Measurements from ENCODE around the gene C16orf74. TPM values are rescaled to one million over a fixed set of nuclear protein-coding genes. Genes with fewer than 3 reads are reported as not detected.

Gene C16orf74
- total and polyA plus RNA-seq, 2 experiments from 2014 or later: 5.3 to 7.8 TPM

DNA sequence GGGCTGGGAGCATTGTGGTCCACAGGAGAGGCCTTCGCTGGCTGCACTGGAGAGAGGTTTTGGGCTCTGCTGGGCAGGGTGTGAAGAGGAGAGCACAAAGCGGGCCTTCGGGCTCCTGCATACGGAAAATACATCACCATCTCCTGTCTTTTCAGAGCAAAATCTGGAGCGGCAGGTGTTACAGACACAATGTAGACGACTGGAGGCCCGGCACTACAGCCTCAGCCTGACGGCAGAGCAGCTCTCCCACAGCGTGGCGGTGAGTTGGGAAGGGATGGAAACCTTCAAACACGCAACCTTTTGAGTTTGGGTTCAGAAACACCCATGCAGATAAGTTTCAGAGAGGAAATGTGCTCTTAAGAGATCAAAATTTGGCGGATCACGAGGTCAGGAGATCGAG is 80.1 kb downstream of the C16orf74 start:
- Histone ChIP-seq H3K36me3 (replicated peaks; ENCODE audit: insufficient read depth, low read depth) (no peaks in the 10 kb centered on the region), H3K4me1 (ENCODE audit: insufficient read depth) (no peaks in the 10 kb centered on the region), H3K27me3 (no peaks in the 10 kb centered on the region), H2AFZ (no peak overlapping the region), H3K4me2 (no peak overlapping the region), H3K4me3 (no peak overlapping the region), H3K79me2 (no peaks in the 10 kb centered on the region), H3K9me2 (replicated peaks; ENCODE audit: insufficient read depth) (no peaks in the 10 kb centered on the region), H3K27ac (no peak overlapping the region), H4K20me1 (ENCODE audit: insufficient read depth, poor library complexity, severe bottlenecking) (peaks cover 8% of the 10 kb centered on the region), H3K9me3 (ENCODE audit: low read depth) (no peaks in the 10 kb centered on the region)
- WGBS (ENCODE audit: low lambda C conversion rate, missing lambda C conversion rate): 97% methylated on average over 14 of the region's 14 CpGs
- no peak for DNase-seq (ENCODE audit: low spot score)
- TF ChIP-seq, protein P1, sequence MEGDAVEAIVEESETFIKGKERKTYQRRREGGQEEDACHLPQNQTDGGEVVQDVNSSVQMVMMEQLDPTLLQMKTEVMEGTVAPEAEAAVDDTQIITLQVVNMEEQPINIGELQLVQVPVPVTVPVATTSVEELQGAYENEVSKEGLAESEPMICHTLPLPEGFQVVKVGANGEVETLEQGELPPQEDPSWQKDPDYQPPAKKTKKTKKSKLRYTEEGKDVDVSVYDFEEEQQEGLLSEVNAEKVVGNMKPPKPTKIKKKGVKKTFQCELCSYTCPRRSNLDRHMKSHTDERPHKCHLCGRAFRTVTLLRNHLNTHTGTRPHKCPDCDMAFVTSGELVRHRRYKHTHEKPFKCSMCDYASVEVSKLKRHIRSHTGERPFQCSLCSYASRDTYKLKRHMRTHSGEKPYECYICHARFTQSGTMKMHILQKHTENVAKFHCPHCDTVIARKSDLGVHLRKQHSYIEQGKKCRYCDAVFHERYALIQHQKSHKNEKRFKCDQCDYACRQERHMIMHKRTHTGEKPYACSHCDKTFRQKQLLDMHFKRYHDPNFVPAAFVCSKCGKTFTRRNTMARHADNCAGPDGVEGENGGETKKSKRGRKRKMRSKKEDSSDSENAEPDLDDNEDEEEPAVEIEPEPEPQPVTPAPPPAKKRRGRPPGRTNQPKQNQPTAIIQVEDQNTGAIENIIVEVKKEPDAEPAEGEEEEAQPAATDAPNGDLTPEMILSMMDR (IDR thresholded peaks at IDR 0.05; ENCODE audit: poor library complexity): no peak
- no peak for TF ChIP-seq EZH2 (IDR thresholded peaks at IDR 0.05; ENCODE audit: borderline replicate concordance)
- TF ChIP-seq EZH2phosphoT487 (IDR thresholded peaks at IDR 0.05; ENCODE audit: low read depth, severe bottlenecking, unreplicated experiment): no peak

DNA sequence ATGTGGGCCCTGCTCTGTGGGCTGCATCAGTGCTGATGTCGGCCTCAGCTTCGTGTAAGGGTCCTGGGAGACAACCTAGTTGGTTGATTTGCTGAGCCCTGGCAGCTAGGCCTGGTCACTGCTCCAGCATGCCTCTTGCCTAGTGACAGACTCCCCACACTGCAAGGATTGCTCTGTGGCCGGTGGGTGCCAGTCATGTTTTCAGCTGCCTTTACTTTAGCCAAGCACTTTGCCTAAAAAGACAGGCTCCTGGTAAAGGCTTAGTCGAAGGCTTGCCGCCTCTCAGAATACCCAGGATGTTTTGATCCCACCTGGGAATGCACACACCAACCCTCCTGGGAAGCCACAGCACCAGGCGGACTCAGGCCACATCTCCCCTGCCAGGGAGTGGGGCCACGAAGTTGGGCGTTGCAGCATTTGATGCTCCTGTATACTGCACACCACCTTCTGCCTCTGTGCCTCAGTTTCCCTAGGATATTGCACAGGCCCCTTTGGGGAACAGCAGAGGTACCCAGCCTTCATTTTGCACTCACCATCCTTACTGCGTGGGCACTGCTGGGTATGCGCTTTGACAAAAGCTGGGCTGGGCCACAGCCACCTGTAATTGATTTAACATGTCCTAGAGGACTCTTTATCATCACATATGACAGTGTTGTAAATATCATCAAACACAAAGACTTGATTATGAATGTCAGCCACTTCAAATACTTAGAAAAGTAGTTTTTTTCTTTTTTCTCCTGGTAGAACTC is 82.0 kb downstream of the C16orf74 start:
- Histone ChIP-seq H3K27me3 (no peaks in the 10 kb centered on the region), H3K9me3 (ENCODE audit: low read depth) (no peaks in the 10 kb centered on the region), H3K4me1 (ENCODE audit: insufficient read depth) (no peaks in the 10 kb centered on the region), H3K36me3 (replicated peaks; ENCODE audit: insufficient read depth, low read depth) (no peaks in the 10 kb centered on the region), H3K27ac (no peak overlapping the region), H3K4me2 (no peak overlapping the region), H3K4me3 (no peak overlapping the region), H3K79me2 (no peaks in the 10 kb centered on the region), H3K9me2 (replicated peaks; ENCODE audit: insufficient read depth) (no peaks in the 10 kb centered on the region), H4K20me1 (ENCODE audit: insufficient read depth, poor library complexity, severe bottlenecking) (peaks cover 1% of the 10 kb centered on the region), H2AFZ (no peak overlapping the region)
- TF ChIP-seq EZH2phosphoT487 (IDR thresholded peaks at IDR 0.05; ENCODE audit: low read depth, severe bottlenecking, unreplicated experiment): no peak
- TF ChIP-seq, protein P1 (IDR thresholded peaks at IDR 0.05; ENCODE audit: poor library complexity): no peak
- TF ChIP-seq EZH2 (IDR thresholded peaks at IDR 0.05; ENCODE audit: borderline replicate concordance): no peak
- WGBS (ENCODE audit: low lambda C conversion rate, missing lambda C conversion rate): 96% methylated on average over 10 of the region's 10 CpGs
- no peak for DNase-seq (ENCODE audit: low spot score)

DNA sequence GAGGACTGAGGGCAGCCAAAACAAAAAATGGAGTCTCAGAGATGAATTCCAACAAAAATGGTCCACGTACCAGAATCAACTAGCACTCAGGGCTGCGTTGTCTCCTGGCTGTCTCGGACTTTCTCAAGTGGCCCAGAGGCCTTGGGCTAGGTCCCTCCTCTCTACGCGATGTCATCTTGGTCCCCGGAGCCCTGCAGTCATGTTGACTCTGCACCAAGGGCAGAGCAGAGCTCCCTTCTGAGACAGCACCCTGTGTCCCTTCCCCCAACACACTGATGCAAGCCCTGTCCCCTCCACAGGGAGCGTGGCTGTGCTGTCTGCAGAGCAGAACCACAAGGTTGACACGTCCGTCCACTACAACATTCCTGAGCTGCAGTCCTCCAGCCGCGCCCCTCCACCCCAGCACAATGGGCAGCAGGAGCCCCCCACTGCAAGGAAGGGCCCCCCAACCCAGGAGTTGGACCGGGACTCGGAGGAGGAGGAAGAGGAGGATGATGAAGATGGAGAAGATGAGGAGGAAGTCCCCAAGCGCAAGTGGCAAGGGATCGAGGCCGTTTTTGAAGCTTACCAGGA is 83.0 kb downstream of the C16orf74 start:
- no peak overlapping the region for H3K4me2 ChIP-seq
- no peak overlapping the region for H2AFZ ChIP-seq
- H3K4me3 ChIP-seq: no peak overlapping the region
- no peak for DNase-seq (ENCODE audit: low spot score)
- no peak overlapping the region for H3K27ac ChIP-seq
- 94% methylated on average over 16 of the region's 16 CpGs for WGBS (ENCODE audit: low lambda C conversion rate, missing lambda C conversion rate)
- no peaks in the 10 kb centered on the region for H3K9me3 ChIP-seq (ENCODE audit: low read depth)
- H3K27me3 ChIP-seq: no peaks in the 10 kb centered on the region
- no peaks in the 10 kb centered on the region for H3K79me2 ChIP-seq
- no peaks in the 10 kb centered on the region for H3K9me2 ChIP-seq (replicated peaks; ENCODE audit: insufficient read depth)
- H3K36me3 ChIP-seq (replicated peaks; ENCODE audit: insufficient read depth, low read depth): no peaks in the 10 kb centered on the region
- no peaks in the 10 kb centered on the region for H4K20me1 ChIP-seq (ENCODE audit: insufficient read depth, poor library complexity, severe bottlenecking)
- H3K4me1 ChIP-seq (ENCODE audit: insufficient read depth): no peaks in the 10 kb centered on the region
- no peak for TF ChIP-seq EZH2 (IDR thresholded peaks at IDR 0.05; ENCODE audit: borderline replicate concordance)
- TF ChIP-seq, protein P1 (IDR thresholded peaks at IDR 0.05; ENCODE audit: poor library complexity): no peak
- no peak for TF ChIP-seq EZH2phosphoT487 (IDR thresholded peaks at IDR 0.05; ENCODE audit: low read depth, severe bottlenecking, unreplicated experiment)
